A549 (cell line): Measurements from ENCODE around the gene BCL2L15. TPM values are rescaled to one million over a fixed set of nuclear protein-coding genes. Genes with fewer than 3 reads are reported as not detected.
A peak's percentile ranks its signal among the peaks of the same experiment; 100 is the strongest.

Experiments
- ATAC-seq, 2 experiments: fragments of 200-7000 bp in 1 of 2; fragments of >200 bp in 1 of 2; cut with Nextera tagmentation in 1 of 2; cut with Tn5 transposase in 1 of 2; 3 replicates each; pipeline versions ENCODE4 v1.8.0 to v1.9.1; 2018 to 2020; ENCODE audit warnings: mild to moderate bottlenecking in 1 of 2, moderate library complexity in 1 of 2
- CTCF ChIA-PET: fragments of 300-600 bp; sonication (Branson Sonifier 250); formaldehyde crosslinking; extraction: SDS; loops from one replicate; lab custom pipeline; 2021; ENCODE audit warnings: antibody characterized with exemption, inconsistent platforms; lab: Yijun Ruan, JAX
- POLR2A ChIA-PET: fragments of 350-600 bp; formaldehyde crosslinking; extraction: SDS; loops from one replicate; lab custom pipeline; 2021; ENCODE audit warnings: antibody characterized with exemption, inconsistent platforms; lab: Yijun Ruan, JAX
- DNase-seq, 2 experiments: peaks; one replicate each; pipeline versions ENCODE4 v3.0.0 to v3.0.0-alpha.2; 2011 to 2016; ENCODE audit warnings: low read depth in 1 of 2, low spot score in 1 of 2
- FAIRE-seq: peaks from 2 replicates; lab custom pipeline; 2011; peaks lifted over from hg19 to GRCh38; lab: Jason Lieb, UNC
- H3K27ac ChIP-seq, 2 experiments: fragments of >200 bp; sonication (Bioruptor Twin); formaldehyde crosslinking; 3 replicates each; pipeline ENCODE4 v1.5.1; 2016 to 2017
- H3K4me1 ChIP-seq: fragments of >200 bp; sonication (Bioruptor Twin); formaldehyde crosslinking; 3 replicates; pipeline ENCODE4 v1.6.1; 2016
- H3K4me2 ChIP-seq: fragments of >200 bp; sonication (Bioruptor Twin); formaldehyde crosslinking; 3 replicates; pipeline ENCODE4 v1.6.1; 2016
- H3K4me3 ChIP-seq: fragments of >200 bp; sonication (Bioruptor Twin); formaldehyde crosslinking; 3 replicates; pipeline ENCODE4 v1.5.1; 2016
- H3K9me3 ChIP-seq: fragments of >200 bp; sonication (Bioruptor Twin); formaldehyde crosslinking; 3 replicates; pipeline ENCODE4 v1.6.1; 2016
- BHLHE40 ChIP-seq: IDR thresholded peaks from 2 replicates; pipeline ENCODE4 v1.6.1; 2012; ENCODE audit warnings: low read depth, low read length, inconsistent platforms
- EHF ChIP-seq: fragments of 250-450 bp; sonication (Bioruptor Pico); IDR thresholded peaks from 2 replicates; pipeline ENCODE4 v1.5.0; 2020; ENCODE audit warnings: mild to moderate bottlenecking
- FOSB ChIP-seq: fragments of 250-450 bp; sonication (Bioruptor Pico); IDR thresholded peaks from 2 replicates; pipeline ENCODE4 v1.5.0; 2020; ENCODE audit warnings: mild to moderate bottlenecking, moderate library complexity
- HEYL ChIP-seq: fragments of 250-450 bp; sonication (Bioruptor Pico); IDR thresholded peaks from 2 replicates; pipeline ENCODE4 v1.8.0; 2021; ENCODE audit warnings: mild to moderate bottlenecking, moderate library complexity
- HOXA7 ChIP-seq: fragments of 250-450 bp; sonication (Bioruptor Pico); IDR thresholded peaks from 2 replicates; pipeline ENCODE4 v1.5.0; 2020; ENCODE audit warnings: mild to moderate bottlenecking, moderate library complexity
- JUN ChIP-seq, 2 experiments: fragments of >200 bp; sonication (Bioruptor Twin); formaldehyde crosslinking; IDR thresholded peaks; 2 replicates in 1 of 2; 3 replicates in 1 of 2; pipeline ENCODE4 v1.6.1; 2016 to 2017
- JUNB ChIP-seq: fragments of >200 bp; sonication (Bioruptor Twin); formaldehyde crosslinking; IDR thresholded peaks from 2 replicates; pipeline ENCODE4 v1.6.1; 2016
- KDM5A ChIP-seq: fragments of 200-600 bp; sonication (generic); IDR thresholded peaks from 2 replicates; pipeline ENCODE4 v1.6.1; 2016; ENCODE audit warnings: antibody characterized with exemption, mild to moderate bottlenecking
- MYC ChIP-seq: IDR thresholded peaks from 2 replicates; pipeline ENCODE4 v1.6.1; 2012; ENCODE audit warnings: mild to moderate bottlenecking, inconsistent platforms, low read length, improper control_type of control experiment, borderline replicate concordance
- NFE2L2 ChIP-seq: fragments of 150-350 bp; conservative IDR thresholded peaks from 2 replicates; pipeline ENCODE4 v1.6.1; 2014; ENCODE audit warnings: low read length
- PHF8 ChIP-seq: fragments of 200-600 bp; sonication (generic); IDR thresholded peaks from 2 replicates; pipeline ENCODE4 v1.6.1; 2016; ENCODE audit warnings: low read depth, mild to moderate bottlenecking, antibody characterized with exemption, moderate library complexity, borderline replicate concordance
- POLR2A ChIP-seq: IDR thresholded peaks from 2 replicates; pipeline ENCODE4 v1.6.1; 2012; ENCODE audit warnings: mild to moderate bottlenecking, low read length
- POLR2AphosphoS2 ChIP-seq: conservative IDR thresholded peaks from 2 replicates; pipeline ENCODE4 v1.6.1; 2012; ENCODE audit warnings: low read length, improper control_type of control experiment, inconsistent platforms
- RAD21 ChIP-seq, 2 experiments: fragments of >200 bp in 1 of 2; sonication (Bioruptor Twin) in 1 of 2; formaldehyde crosslinking in 1 of 2; IDR thresholded peaks in 1 of 2; conservative IDR thresholded peaks in 1 of 2; 2 replicates in 1 of 2; 3 replicates in 1 of 2; pipeline ENCODE4 v1.6.1; 2012 to 2018; ENCODE audit warnings: inconsistent platforms in 1 of 2
- RARB ChIP-seq: fragments of 250-450 bp; sonication (Bioruptor Pico); IDR thresholded peaks from 2 replicates; pipeline ENCODE4 v1.8.0; 2021; ENCODE audit warnings: mild to moderate bottlenecking, moderate library complexity
- RFX5 ChIP-seq: fragments of 450-650 bp; IDR thresholded peaks from 2 replicates; pipeline ENCODE4 v1.7.1; 2014; ENCODE audit warnings: antibody characterized with exemption, mild to moderate bottlenecking, moderate library complexity
- RNF2 ChIP-seq: fragments of 200-600 bp; sonication (generic); IDR thresholded peaks from 2 replicates; pipeline ENCODE4 v1.6.1; 2016; ENCODE audit warnings: low read depth, mild to moderate bottlenecking, antibody characterized with exemption, moderate library complexity, borderline replicate concordance
- TFCP2L1 ChIP-seq: fragments of 250-450 bp; sonication (Bioruptor Pico); IDR thresholded peaks from 2 replicates; pipeline ENCODE4 v1.5.0; 2021; ENCODE audit warnings: mild to moderate bottlenecking
- TP53 ChIP-seq: fragments of 250-450 bp; sonication (Bioruptor Pico); IDR thresholded peaks from 2 replicates; pipeline ENCODE4 v1.5.0; 2021; ENCODE audit warnings: mild to moderate bottlenecking, moderate library complexity
- ZSCAN20 ChIP-seq: fragments of 250-450 bp; sonication (Bioruptor Pico); IDR thresholded peaks from 2 replicates; pipeline ENCODE4 v1.8.0; 2022; ENCODE audit warnings: mild to moderate bottlenecking, moderate library complexity
- WGBS: methylation state at CpG from one replicate; pipeline ENCODE4 v1.1.6; 2017; ENCODE audit errors: missing lambda C conversion rate; 5-methylcytosine and 5-hydroxymethylcytosine counted together
- polyA plus RNA-seq, 4 experiments: library from polyadenylated mRNA; depleted of rRNA in 3 of 4; stranded (reverse); fragments of >200 nt; fragmentation: RNase III in 1 of 4; extraction: RNeasy Plus Mini Kit Qiagen cat#74134 plus additional on column Dnase treatment in 1 of 4; gene quantifications; 2 replicates in 3 of 4; 3 replicates in 1 of 4; pipeline ENCODE4 v1.2.3, GENCODE V29; 2011 to 2017
- TF ChIP-seq, protein P1 (sequence below): IDR thresholded peaks from 2 replicates; pipeline ENCODE4 v1.6.1; 2012
- TF ChIP-seq, protein P2 (sequence below): fragments of >200 bp; sonication (Bioruptor Twin); formaldehyde crosslinking; IDR thresholded peaks from 3 replicates; pipeline ENCODE4 v1.6.1; 2016
- TF ChIP-seq, protein P3 (sequence below): fragments of 250-450 bp; sonication (Bioruptor Pico); IDR thresholded peaks from 2 replicates; pipeline ENCODE4 v1.5.0; 2020; ENCODE audit warnings: low read depth, mild to moderate bottlenecking, moderate library complexity
- TF ChIP-seq, protein P4 (sequence below): fragments of 150-350 bp; IDR thresholded peaks from 2 replicates; pipeline ENCODE4 v1.6.1; 2014; ENCODE audit warnings: low read depth, mild to moderate bottlenecking, low read length
- TF ChIP-seq, protein P5 (sequence below): fragments of 200-600 bp; sonication (generic); IDR thresholded peaks from 2 replicates; pipeline ENCODE4 v1.6.1; 2016; ENCODE audit warnings: antibody characterized with exemption, mild to moderate bottlenecking, moderate library complexity

Gene BCL2L15
- polyA plus RNA-seq, 2 of the 4 experiments (the other 2 are of a cell fraction) = 2.1 to 2.3 TPM

DNA sequence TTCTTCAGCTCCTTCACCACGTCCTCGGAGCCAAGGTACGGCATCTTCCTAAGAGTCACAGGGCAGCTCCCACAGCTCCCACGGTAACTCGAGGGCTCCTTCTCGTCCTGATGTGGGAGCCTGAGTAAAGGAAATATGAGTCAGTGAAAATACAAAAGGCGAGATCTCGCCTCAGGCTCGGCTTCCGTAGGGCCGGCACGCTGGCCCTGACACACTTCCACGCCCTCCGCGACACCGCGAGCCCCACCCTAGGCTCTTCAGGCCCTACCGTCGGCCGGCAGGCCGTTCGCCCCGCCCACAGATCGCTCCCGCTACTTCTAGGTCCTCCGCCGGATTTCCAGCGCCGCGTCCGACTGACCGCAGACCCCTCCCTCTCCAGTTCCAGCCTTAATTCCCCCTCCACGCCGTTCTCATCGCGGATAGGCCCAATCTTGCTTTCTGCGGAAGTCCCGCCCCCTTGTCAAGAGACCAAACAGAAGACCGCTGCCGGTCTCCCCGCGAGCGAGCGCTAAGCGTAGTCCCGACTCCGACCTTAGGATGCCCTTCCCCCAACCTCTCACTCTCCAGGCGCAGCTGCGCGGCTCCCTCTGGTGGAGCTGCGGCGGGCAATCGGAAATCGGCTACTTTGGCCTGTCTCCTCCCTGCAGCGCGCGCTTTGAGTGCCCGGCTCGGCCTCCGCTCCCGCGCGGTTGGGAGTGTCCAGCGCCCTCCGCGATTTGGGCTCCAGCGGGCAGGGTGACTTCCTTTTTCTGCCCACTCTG is 17.5 kb upstream of the BCL2L15 start, which contains the start of the genes AP4B1 and DCLRE1B (continued):
- TF ChIP-seq, protein P1, sequence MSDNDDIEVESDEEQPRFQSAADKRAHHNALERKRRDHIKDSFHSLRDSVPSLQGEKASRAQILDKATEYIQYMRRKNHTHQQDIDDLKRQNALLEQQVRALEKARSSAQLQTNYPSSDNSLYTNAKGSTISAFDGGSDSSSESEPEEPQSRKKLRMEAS = peak; percentile 82; the same call in 1 of the 2 replicates
- peak; percentile 53; the same call in 1 of the 2 replicates for TF ChIP-seq MYC

DNA sequence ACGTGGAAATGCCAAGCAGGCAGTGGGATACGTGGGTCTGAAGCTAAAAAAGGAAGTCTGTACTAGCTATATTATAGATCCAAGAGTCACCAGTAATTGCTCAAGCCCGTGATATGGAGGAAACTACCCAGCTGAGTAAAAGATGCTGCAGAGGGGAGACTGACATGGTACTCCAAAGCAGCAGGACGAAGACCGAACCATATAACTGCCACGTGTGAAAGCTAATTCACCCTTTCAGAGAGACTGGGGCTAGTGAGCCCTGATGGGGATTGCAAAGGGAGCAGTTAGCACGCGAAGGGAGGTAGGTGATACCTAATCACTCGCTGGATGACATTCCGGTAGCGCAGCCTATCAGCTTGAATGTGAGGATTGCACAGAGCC is 16.9 kb upstream of the BCL2L15 start:
- ATAC-seq = peak in 1 of 2 experiments; percentile 61; a peak in 3 of 6 replicates
- H3K9me3 ChIP-seq = no peaks in the 10 kb centered on the region
- no peak for TF ChIP-seq TP53 (CRISPR knock-in tag)
- TF ChIP-seq JUN (IDR thresholded peaks at IDR 0.05) = no peak
- TF ChIP-seq NFE2L2 = no peak
- TF ChIP-seq KDM5A = no peak
- TF ChIP-seq HEYL (CRISPR knock-in tag) = no peak
- no peak for TF ChIP-seq POLR2AphosphoS2
- TF ChIP-seq JUNB = no peak
- TF ChIP-seq, protein P2, sequence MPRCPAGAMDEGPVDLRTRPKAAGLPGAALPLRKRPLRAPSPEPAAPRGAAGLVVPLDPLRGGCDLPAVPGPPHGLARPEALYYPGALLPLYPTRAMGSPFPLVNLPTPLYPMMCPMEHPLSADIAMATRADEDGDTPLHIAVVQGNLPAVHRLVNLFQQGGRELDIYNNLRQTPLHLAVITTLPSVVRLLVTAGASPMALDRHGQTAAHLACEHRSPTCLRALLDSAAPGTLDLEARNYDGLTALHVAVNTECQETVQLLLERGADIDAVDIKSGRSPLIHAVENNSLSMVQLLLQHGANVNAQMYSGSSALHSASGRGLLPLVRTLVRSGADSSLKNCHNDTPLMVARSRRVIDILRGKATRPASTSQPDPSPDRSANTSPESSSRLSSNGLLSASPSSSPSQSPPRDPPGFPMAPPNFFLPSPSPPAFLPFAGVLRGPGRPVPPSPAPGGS = no peak
- H3K27ac ChIP-seq = peak overlapping the region; percentile 83 to 92
- H3K4me2 ChIP-seq = peak overlapping the region; percentile 95
- peaks cover 9% of the 10 kb centered on the region; the same call in 1 of the 3 replicates for H3K4me1 ChIP-seq
- POLR2A ChIA-PET = interaction anchor here (3.5 kb wide), 1 partner anchor 26 kb away, joined by 32 read pairs; the partner anchor contains the start of gene HIPK1
- 1% methylated on average over 11 of the region's 11 CpGs for WGBS
- CTCF ChIA-PET = interaction anchor here (0.7 to 3.0 kb wide), 8 partner anchors 17 to 72 kb away, joined by 3 to 11 read pairs (median 3); partner anchors contain the start of genes BCL2L15 and HIPK1
- no peak for DNase-seq
- peak overlapping the region; percentile 77 for H3K4me3 ChIP-seq
- FAIRE-seq = no peak

DNA sequence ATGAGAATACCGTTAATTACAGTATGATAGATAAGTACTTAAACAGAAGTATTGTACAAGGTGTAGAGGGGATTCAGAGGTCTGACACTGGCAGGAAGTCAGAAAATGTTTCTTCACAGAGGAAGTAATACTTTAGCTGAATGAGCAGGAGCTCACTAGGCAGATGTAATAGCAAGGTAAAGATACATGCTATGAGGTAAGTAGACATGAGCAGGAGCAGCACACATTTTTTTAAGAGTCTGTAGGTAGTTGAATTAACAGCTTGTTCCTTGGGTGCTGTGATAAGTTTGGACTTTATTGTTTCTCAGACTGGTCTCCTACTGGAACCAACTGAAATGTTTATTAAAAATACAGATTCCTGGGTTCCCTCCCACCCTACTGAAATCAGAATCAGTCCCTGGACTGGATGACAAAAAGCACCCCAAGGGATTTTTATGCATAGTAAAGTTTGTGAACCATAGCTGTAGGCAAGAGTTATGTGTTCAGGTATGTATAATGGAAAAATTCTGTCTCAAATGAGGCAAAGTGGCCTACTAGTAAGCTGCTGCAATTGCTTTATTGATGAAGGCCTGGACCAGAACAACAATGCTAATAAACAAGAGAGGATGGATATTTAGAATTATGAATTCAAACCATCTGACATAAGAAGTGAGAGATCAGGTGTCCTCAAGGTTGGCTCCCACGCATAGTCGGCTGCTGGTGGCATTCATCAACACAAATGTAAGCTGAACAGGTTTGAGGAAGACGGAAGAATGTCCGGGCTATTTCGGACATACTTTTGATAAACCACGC is 16.3 kb upstream of the BCL2L15 start:
- CTCF ChIA-PET = interaction anchor here (0.7 to 3.0 kb wide), 9 partner anchors 17 to 830 kb away, joined by 3 to 11 read pairs (median 3); partner anchors contain the start of genes BCL2L15, HIPK1 and LRIG2
- no peak for ATAC-seq
- POLR2A ChIA-PET = interaction anchor here (3.5 kb wide), 1 partner anchor 26 kb away, joined by 32 read pairs; the partner anchor contains the start of gene HIPK1
- Histone ChIP-seq H3K4me2 (peak overlapping the region; percentile 95), H3K27ac (peak overlapping the region; percentile 83 to 92), H3K4me1 (peaks cover 9% of the 10 kb centered on the region; the same call in 1 of the 3 replicates), H3K9me3 (no peaks in the 10 kb centered on the region), H3K4me3 (peak overlapping the region; percentile 77)
- 48% methylated on average over 7 of the region's 7 CpGs for WGBS
- DNase-seq = no peak
- FAIRE-seq = no peak
- TF ChIP-seq POLR2A (no peak), MYC (no peak), HOXA7 (CRISPR knock-in tag) (no peak), RARB (CRISPR knock-in tag) (no peak), BHLHE40 (no peak), HEYL (CRISPR knock-in tag) (no peak), PHF8 (no peak), TFCP2L1 (no peak), RAD21 (conservative IDR thresholded peaks at IDR 0.05 in 1 of 2, IDR thresholded peaks at IDR 0.05 in 1 of 2) (no peak), ZSCAN20 (CRISPR knock-in tag) (no peak), FOSB (CRISPR knock-in tag) (no peak), RNF2 (no peak), RFX5 (no peak), EHF (CRISPR knock-in tag) (no peak)
- TF ChIP-seq, protein P3, sequence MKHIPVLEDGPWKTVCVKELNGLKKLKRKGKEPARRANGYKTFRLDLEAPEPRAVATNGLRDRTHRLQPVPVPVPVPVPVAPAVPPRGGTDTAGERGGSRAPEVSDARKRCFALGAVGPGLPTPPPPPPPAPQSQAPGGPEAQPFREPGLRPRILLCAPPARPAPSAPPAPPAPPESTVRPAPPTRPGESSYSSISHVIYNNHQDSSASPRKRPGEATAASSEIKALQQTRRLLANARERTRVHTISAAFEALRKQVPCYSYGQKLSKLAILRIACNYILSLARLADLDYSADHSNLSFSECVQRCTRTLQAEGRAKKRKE (CRISPR knock-in tag) = no peak
- TF ChIP-seq, protein P4, sequence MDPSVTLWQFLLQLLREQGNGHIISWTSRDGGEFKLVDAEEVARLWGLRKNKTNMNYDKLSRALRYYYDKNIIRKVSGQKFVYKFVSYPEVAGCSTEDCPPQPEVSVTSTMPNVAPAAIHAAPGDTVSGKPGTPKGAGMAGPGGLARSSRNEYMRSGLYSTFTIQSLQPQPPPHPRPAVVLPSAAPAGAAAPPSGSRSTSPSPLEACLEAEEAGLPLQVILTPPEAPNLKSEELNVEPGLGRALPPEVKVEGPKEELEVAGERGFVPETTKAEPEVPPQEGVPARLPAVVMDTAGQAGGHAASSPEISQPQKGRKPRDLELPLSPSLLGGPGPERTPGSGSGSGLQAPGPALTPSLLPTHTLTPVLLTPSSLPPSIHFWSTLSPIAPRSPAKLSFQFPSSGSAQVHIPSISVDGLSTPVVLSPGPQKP = no peak
- TF ChIP-seq, protein P5, sequence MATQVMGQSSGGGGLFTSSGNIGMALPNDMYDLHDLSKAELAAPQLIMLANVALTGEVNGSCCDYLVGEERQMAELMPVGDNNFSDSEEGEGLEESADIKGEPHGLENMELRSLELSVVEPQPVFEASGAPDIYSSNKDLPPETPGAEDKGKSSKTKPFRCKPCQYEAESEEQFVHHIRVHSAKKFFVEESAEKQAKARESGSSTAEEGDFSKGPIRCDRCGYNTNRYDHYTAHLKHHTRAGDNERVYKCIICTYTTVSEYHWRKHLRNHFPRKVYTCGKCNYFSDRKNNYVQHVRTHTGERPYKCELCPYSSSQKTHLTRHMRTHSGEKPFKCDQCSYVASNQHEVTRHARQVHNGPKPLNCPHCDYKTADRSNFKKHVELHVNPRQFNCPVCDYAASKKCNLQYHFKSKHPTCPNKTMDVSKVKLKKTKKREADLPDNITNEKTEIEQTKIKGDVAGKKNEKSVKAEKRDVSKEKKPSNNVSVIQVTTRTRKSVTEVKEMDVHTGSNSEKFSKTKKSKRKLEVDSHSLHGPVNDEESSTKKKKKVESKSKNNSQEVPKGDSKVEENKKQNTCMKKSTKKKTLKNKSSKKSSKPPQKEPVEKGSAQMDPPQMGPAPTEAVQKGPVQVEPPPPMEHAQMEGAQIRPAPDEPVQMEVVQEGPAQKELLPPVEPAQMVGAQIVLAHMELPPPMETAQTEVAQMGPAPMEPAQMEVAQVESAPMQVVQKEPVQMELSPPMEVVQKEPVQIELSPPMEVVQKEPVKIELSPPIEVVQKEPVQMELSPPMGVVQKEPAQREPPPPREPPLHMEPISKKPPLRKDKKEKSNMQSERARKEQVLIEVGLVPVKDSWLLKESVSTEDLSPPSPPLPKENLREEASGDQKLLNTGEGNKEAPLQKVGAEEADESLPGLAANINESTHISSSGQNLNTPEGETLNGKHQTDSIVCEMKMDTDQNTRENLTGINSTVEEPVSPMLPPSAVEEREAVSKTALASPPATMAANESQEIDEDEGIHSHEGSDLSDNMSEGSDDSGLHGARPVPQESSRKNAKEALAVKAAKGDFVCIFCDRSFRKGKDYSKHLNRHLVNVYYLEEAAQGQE = no peak
- TF ChIP-seq, protein P1 = no peak
